22Rv1 (cell line): Measurements from ENCODE around the gene MED27.

Source experiments
- ZFX ChIP-seq: fragments of 450-650 bp; IDR thresholded peaks from 2 replicates; pipeline ENCODE4 v1.6.1; 2017; ENCODE audit warnings: antibody characterized with exemption, borderline replicate concordance
- TF ChIP-seq, protein P1 (sequence below): fragments of 450-650 bp; IDR thresholded peaks from 2 replicates; pipeline ENCODE4 v1.5.1; 2017; ENCODE audit warnings: mild to moderate bottlenecking

DNA sequence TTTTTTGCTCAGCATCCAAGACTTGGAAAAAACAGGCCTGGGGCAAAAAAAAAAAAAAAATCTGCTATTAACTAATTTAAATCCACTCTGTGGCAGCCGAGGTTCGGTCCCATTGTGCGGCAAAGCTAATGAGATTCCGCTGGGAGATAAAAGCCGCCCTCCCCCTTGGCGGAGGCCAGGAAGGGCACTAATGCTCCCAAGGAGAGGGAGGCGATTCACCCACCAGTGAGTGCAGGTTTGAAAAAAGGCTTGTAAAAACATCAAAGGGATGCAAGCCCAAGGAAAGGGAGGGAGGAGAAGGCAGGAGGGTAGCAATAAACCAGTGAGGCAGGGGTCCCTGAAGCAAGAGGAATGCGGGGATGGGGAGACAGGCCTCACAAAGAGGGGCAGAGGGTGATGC lies 210.3 kb downstream of the MED27 start:
- TF ChIP-seq, protein P1, sequence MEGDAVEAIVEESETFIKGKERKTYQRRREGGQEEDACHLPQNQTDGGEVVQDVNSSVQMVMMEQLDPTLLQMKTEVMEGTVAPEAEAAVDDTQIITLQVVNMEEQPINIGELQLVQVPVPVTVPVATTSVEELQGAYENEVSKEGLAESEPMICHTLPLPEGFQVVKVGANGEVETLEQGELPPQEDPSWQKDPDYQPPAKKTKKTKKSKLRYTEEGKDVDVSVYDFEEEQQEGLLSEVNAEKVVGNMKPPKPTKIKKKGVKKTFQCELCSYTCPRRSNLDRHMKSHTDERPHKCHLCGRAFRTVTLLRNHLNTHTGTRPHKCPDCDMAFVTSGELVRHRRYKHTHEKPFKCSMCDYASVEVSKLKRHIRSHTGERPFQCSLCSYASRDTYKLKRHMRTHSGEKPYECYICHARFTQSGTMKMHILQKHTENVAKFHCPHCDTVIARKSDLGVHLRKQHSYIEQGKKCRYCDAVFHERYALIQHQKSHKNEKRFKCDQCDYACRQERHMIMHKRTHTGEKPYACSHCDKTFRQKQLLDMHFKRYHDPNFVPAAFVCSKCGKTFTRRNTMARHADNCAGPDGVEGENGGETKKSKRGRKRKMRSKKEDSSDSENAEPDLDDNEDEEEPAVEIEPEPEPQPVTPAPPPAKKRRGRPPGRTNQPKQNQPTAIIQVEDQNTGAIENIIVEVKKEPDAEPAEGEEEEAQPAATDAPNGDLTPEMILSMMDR, result no peak
- no peak for TF ChIP-seq ZFX
